OCI-LY3 (cell line): ENCODE measurements around the gene WFS1.

Experiments used
- H2AFZ ChIP-seq: fragments of 200-600, 300-600 bp; shearing (Covaris generic); 2 replicates; pipeline ENCODE4 v1.6.0; 2014; ENCODE audit warnings: antibody characterized with exemption, low read depth, low read length
- H3K27ac ChIP-seq: fragments of 200-600, 300-600 bp; sonication (generic); 2 replicates; pipeline ENCODE4 v1.5.1; 2014; ENCODE audit warnings: mild to moderate bottlenecking, low read length, moderate library complexity, mixed read lengths
- H3K27me3 ChIP-seq: fragments of 200-600, 300-600 bp; sonication (generic); 2 replicates; pipeline ENCODE4 v1.6.1; 2014; ENCODE audit warnings: low read depth, low read length, mixed read lengths
- H3K36me3 ChIP-seq: fragments of 200-600, 300-600 bp; sonication (generic); replicated peaks from 2 replicates; pipeline ENCODE3; 2014; ENCODE audit warnings: low read depth, low read length, mixed read lengths
- H3K4me1 ChIP-seq: fragments of 300-600, 200-600 bp; sonication (generic); 2 replicates; pipeline ENCODE4 v1.6.1; 2014; ENCODE audit warnings: low read length, mixed read lengths
- H3K4me2 ChIP-seq: fragments of 200-600, 300-600 bp; sonication (generic); 2 replicates; pipeline ENCODE4 v1.6.1; 2014; ENCODE audit warnings: low read length, mixed read lengths
- H3K4me3 ChIP-seq: fragments of 300-600, 200-600 bp; sonication (generic); 2 replicates; pipeline ENCODE4 v1.5.1; 2014; ENCODE audit warnings: antibody characterized with exemption, mild to moderate bottlenecking, low read length, moderate library complexity
- H3K79me2 ChIP-seq: fragments of 300-600, 200-600 bp; shearing (Covaris generic); 2 replicates; pipeline ENCODE4 v1.6.1; 2014; ENCODE audit warnings: mild to moderate bottlenecking, low read length, mixed read lengths
- H3K9ac ChIP-seq: fragments of 300-600, 200-600 bp; shearing (Covaris generic); 2 replicates; pipeline ENCODE4 v1.6.0; 2014; ENCODE audit warnings: mild to moderate bottlenecking, low read length, moderate library complexity
- H3K9me3 ChIP-seq: fragments of 200-600, 300-600 bp; shearing (Covaris generic); 2 replicates; pipeline ENCODE4 v1.6.1; 2014; ENCODE audit warnings: low read length, mixed read lengths; ENCODE audit not compliant: insufficient read depth
- H4K20me1 ChIP-seq: fragments of 200-600, 300-600 bp; sonication (generic); 2 replicates; pipeline ENCODE4 v1.6.1; 2016; ENCODE audit warnings: low read length, mixed read lengths; ENCODE audit not compliant: insufficient read depth
- CTCF ChIP-seq: fragments of 200-600, 300-600 bp; sonication (generic); IDR thresholded peaks from 2 replicates; pipeline ENCODE4 v1.5.1; 2014; ENCODE audit warnings: antibody characterized with exemption, low read length, low read depth
- EZH2phosphoT487 ChIP-seq: fragments of 200-600 bp; shearing (Covaris generic); IDR thresholded peaks from 2 replicates; pipeline ENCODE4 v1.6.1; 2018; ENCODE audit warnings: antibody characterized with exemption, mixed run types, low read depth

Gene WFS1

GRCh38 chr4:6292376-6293096 lies 22.9 kb downstream of the WFS1 start:
- H3K27me3 ChIP-seq, result no peaks in the 10 kb centered on the region
- no peak overlapping the region for H3K27ac ChIP-seq
- no peak for TF ChIP-seq CTCF
- no peak for TF ChIP-seq EZH2phosphoT487
- no peaks in the 10 kb centered on the region for H3K79me2 ChIP-seq
- H2AFZ ChIP-seq, result no peak overlapping the region
- no peaks in the 10 kb centered on the region for H3K36me3 ChIP-seq
- H3K4me1 ChIP-seq, result no peaks in the 10 kb centered on the region
- no peak overlapping the region for H3K4me3 ChIP-seq
- no peaks in the 10 kb centered on the region for H3K9me3 ChIP-seq
- no peak overlapping the region for H3K4me2 ChIP-seq
- H3K9ac ChIP-seq, result no peak overlapping the region
- no peaks in the 10 kb centered on the region for H4K20me1 ChIP-seq

DNA sequence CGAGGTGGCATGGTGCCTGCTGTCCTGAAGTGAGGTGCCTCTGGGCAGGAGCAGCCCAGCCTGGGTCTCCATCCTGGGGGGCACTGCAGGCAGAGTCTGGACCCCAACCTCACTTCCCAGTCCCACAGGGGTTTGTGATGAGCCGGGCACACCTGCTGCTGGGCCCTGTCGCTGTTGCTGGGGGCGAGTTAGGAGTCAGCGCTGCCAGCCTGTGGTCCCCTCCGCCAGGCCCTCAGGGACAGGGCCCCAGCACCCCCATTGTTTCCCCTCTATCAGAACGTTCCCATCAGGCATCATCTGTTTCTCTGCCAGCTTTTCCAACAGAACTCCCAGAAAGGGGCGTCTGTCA lies 23.4 kb downstream of the WFS1 start:
- H3K27me3 ChIP-seq, result no peaks in the 10 kb centered on the region
- no peaks in the 10 kb centered on the region for H3K4me1 ChIP-seq
- H3K4me3 ChIP-seq, result no peak overlapping the region
- no peaks in the 10 kb centered on the region for H3K36me3 ChIP-seq
- TF ChIP-seq EZH2phosphoT487 (no peak), CTCF (no peak)
- no peaks in the 10 kb centered on the region for H4K20me1 ChIP-seq
- H2AFZ ChIP-seq, result no peak overlapping the region
- no peak overlapping the region for H3K9ac ChIP-seq
- H3K27ac ChIP-seq, result no peak overlapping the region
- H3K79me2 ChIP-seq, result no peaks in the 10 kb centered on the region
- no peak overlapping the region for H3K4me2 ChIP-seq
- no peaks in the 10 kb centered on the region for H3K9me3 ChIP-seq

DNA sequence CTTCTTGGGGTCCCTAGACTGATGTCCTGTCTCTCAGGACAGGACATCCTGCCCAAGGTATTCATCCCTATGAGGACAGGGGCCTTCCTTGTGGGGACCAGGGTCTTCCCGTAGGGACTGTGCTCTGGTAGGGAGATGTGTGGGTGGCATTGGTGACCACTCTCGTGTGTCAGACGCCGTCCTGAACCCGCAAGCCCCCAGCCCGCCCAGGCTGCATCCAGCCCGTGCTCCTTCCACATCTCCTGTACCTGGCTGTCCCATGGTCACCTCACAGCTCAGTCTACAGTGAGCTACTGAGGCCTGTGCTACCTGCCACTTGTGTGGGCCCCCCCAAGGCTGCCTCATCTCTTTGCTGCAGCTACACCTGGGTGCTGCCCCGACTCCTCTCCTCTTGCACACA lies 24.0 kb downstream of the WFS1 start:
- TF ChIP-seq EZH2phosphoT487, result no peak
- no peak for TF ChIP-seq CTCF
- Histone ChIP-seq H2AFZ (no peak overlapping the region), H3K9me3 (no peaks in the 10 kb centered on the region), H3K27ac (no peak overlapping the region), H3K4me3 (no peak overlapping the region), H3K79me2 (no peaks in the 10 kb centered on the region), H3K4me1 (no peaks in the 10 kb centered on the region), H3K9ac (no peak overlapping the region), H3K36me3 (no peaks in the 10 kb centered on the region), H4K20me1 (no peaks in the 10 kb centered on the region), H3K27me3 (no peaks in the 10 kb centered on the region), H3K4me2 (no peak overlapping the region)

DNA sequence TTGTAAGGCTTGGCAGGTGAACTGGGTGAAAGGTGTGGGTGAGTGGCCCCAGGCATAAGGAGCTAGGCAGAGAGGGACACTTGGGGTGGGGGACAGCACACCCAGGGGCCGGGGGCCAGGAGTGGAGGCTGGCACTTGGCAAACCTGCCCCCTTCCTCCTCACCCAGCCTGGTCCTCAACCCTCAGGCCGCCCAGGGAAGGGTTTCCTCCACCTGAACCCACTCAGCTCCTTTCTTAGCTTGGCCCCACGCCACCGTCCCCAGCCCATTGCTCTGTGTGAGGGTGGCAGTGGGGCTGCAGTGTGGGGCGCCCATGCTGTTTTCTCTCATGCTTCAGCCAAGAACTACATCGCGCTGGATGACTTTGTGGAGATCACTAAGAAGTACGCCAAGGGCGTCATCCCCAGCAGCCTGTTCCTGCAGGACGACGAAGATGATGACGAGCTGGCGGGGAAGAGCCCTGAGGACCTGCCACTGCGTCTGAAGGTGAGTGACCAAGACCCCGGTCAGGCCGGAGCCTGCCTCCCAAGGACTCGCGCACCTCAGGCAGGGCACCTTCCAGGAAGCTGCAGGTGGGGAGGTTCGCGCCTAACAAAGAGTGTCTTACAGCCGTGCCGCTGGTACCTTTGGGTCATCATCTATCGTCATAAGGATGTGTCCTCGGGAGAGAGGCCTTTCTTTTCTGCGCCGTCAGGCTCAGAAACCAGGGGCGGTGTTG lies 25.2 kb downstream of the WFS1 start:
- Histone ChIP-seq H3K27me3 (no peaks in the 10 kb centered on the region), H3K27ac (no peak overlapping the region), H3K79me2 (no peaks in the 10 kb centered on the region), H3K9me3 (no peaks in the 10 kb centered on the region), H3K4me2 (no peak overlapping the region), H4K20me1 (no peaks in the 10 kb centered on the region), H3K9ac (no peak overlapping the region), H3K4me3 (no peak overlapping the region), H3K4me1 (no peaks in the 10 kb centered on the region), H3K36me3 (no peaks in the 10 kb centered on the region), H2AFZ (no peak overlapping the region)
- no peak for TF ChIP-seq CTCF
- no peak for TF ChIP-seq EZH2phosphoT487
